Dermis microvascular lymphatic vessel endothelial cell (primary cell): ENCODE data around the gene CHRM4. TPM values are rescaled to one million over a fixed set of nuclear protein-coding genes. Genes with fewer than 3 reads are reported as not detected.

Source experiments
- DNase-seq, 2 donors: peaks; one replicate each; pipeline versions ENCODE4 v3.0.0 to v3.0.0-alpha.2; 2010; ENCODE audit warnings: low read depth in 2 of 2
- total RNA-seq: library from RNA; depleted of rRNA; stranded (reverse); fragments of >200 nt; gene quantifications from 2 replicates; pipeline ENCODE4 v1.2.1, GENCODE V29; 2014

The CHRM4 gene
- total RNA-seq, 1 donor from 2014 or later, result under 0.01 TPM

DNA sequence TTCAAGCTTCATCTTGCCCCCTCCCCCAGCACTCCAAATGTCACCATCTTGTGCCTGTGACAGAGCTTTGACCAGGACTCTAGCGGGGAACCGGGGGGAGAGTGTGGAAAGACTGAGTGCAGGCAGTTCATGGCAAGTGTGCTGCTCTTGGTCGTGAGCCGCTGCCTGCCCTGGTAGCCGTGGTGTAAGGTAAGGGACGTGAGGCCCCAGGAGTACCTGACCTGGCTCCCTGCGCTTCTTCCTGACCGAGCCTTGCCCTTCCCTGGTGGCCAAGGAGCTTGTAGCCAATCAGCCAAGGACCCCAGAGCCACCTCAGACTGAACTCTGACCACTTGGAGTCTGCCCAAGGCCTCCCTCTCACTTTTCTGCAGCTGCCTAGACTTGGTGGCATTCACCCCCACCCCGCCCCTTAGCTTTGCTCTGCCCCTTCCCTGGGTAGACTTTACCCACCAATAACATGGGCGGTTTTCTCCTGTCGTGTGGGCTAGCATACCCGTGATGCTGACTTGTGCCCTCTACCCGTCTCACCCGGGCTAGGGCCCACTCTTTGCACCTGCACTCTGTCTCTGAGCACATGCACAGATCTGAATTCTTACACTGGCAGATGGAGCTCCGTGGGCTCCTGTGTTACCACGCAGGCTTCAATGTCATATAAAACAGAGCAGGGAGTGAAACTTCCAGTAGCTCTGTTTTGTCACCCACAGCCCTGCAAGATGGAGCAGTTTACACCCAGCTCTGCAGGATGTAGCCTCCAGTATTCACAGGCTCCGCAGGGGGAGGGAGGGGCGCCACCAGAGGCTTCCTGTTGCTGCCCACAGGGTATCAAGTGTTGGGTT is 42.8 kb downstream of the CHRM4 start:
- DNase-seq, result no peak

DNA sequence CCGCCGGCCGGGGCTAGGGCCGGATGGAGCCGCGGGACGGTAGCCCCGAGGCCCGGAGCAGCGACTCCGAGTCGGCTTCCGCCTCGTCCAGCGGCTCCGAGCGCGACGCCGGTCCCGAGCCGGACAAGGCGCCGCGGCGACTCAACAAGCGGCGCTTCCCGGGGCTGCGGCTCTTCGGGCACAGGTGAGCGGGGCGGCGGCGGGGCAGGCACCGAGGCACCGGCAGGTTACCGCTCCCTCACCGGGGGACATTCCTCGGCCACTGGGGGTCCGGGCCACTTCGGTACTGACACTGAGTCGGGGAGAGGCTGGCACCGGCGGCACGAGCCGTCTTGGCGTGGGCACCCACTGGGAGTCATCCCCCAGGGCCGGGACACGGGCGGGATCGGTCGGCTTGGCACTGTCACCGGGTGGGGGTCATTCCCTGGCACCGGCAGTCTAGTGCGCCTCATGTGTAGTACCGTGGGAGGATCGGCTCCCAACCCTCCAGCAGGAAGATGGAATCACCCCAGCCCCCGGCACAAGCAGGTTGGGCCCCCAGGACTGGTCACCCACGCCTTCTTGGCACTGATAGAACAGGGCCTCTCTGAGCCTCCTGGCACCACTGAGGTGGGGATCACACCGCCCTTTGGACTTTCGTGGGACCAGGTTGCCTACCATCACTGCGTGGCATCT is 43.8 kb downstream of the CHRM4 start:
- no peak for DNase-seq

DNA sequence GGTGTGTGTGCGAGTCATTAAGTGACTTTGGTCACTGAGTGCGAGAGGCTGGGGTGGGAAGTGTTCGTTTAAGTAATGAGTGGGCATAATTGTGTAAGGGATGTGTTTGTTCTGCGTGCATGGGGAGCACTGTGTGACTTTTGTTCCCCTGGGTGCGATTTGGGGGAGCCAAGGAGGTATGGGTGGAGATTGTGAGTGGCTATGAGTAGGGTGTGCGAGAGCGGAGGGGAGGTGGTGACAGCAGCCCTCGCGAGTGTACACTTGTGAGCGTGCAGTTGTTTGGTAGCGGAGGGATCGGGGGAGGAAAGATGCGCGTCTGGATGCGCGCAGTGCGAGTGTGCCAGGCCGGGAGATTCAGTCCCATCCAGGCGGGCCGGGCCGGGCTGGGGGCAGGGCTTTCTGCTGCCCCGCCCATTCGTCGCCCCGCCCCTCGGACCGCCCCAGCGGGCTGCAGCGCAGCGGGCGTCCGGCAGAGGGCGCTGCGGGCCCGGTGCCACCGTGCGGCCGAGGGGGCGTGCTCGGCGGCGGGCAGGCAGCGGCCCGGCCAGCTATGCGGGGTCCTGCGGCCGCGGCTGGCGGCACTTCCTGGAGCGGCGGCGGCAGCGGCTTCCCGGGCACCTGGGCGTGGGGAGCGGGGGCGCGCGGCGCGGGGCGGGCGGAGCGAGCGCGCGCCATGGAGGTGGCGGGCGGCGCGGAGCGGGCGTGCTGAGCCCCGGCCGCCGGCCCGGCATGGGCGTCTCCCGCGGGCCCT is 44.5 kb downstream of the CHRM4 start, which contains the start of gene DGKZ:
Gene DGKZ (plus strand): TSS at position 578 of the 751 bp plus-strand sequence. CDS start 197 bp downstream, outside the sequence.
- DNase-seq, result peak in 1 of 2 donors; percentile 86

DNA sequence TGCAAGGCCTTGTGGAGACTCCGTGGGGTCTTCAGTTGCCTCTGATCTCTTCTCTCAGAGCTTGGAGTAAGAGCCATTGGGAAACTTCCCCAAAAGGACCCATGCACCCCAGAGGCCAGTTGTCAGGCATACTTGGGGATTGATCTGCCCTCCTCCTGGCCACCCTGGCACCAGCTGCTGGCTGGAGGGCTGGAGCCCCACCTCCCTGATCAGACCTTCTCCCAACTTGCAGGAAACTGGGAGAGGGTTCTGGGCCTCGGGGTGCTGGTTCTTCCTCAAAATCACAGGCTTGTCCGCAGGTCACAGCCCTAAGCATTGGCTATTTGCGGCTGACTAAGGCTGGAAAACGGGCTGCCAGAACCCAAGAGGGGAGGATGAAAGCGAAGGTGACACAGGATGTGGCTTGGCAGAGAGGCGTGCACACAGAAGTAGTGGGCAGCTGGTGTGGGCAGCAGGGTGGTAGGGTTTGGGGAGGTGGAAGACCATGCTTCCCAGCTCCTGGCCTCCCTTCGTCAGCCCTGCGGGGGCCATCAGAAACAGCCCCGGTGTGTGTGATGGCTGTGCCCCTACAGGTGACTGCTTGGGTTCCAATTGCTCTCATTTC is 45.6 kb downstream of the CHRM4 start:
- DNase-seq, result no peak

DNA sequence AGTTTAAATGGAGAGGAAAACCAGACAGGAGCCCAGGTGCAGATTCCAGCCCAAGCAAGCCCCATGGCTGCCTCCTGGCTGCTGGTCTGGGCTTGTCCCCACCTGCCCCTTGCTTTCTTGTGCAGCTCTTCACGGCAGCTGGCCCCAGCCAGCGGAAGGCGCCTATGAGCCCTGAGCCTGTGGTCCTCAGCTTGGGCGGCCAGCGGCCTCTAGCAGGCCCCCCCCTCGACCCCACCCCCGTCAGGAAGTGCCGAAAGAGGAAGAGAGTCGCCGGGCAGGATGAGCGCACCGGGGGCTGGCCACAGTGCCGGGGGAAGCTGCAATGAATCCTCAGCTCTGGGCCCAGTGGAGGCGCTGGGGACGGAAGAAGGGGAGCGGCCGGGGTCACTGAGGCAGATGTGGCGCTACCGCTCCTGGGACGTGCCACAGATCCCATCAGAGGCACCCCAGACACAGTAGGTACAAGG is 46.4 kb downstream of the CHRM4 start:
- DNase-seq, result peak in 1 of 2 donors; percentile 64

DNA sequence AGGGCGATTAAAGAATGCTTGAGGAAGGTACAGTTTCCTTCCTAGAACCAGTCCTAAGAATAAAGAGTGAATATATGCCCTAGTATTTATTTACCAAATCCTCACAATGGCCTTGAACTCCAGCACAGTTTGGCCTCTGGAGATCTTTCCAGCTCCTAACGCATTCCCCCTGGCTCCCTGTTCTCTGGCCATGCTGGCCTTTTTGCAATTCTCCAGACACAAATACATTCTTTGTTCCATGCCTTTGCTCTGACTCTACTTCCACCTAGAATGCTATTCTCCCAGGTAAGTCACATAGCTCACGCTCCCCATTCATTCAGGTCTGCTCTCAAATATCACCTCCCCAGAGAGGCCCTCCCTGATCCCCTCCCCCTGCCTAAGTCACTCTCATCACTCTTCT is 48.1 kb downstream of the CHRM4 start:
- DNase-seq, result no peak

DNA sequence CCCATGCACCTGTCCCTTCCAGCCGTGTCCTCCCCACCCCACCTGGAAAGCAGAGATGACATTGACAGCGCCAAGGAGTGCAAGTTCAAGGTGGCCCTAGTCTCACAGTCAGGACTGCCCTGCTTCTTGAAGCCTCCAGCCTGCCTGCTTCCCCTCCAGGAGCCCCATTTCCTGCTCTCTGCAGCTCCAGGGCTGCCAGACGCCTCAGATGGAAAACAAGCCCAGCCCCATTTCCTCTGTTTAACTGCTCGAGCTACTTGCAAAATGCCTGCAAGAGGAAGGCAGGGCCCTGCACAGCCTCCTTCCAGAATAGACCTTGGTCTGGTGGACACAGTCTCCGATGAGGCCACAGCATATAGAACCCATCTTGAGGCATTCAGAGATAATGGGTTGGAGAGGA is 49.3 kb downstream of the CHRM4 start:
- DNase-seq, result peak in 1 of 2 donors; percentile 74

DNA sequence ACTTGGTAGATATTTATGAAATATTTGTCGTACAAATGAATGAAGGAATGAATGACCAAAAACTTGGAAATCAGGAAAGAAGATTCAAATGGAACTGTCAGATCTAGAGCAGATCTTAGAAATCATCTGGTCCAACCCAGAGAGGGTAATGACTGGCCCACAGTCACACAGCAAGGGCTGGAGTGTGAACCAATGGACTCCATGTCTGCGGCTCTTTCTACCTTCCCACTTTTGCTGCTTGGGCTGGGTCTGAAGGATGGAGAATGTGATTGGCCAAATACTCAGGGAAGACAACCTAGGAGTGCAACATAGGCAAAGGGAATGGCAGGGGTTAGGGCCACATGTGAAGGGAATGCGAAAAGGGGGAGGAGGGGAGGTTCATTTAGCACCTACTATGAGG is 50.1 kb downstream of the CHRM4 start:
- DNase-seq, result no peak

DNA sequence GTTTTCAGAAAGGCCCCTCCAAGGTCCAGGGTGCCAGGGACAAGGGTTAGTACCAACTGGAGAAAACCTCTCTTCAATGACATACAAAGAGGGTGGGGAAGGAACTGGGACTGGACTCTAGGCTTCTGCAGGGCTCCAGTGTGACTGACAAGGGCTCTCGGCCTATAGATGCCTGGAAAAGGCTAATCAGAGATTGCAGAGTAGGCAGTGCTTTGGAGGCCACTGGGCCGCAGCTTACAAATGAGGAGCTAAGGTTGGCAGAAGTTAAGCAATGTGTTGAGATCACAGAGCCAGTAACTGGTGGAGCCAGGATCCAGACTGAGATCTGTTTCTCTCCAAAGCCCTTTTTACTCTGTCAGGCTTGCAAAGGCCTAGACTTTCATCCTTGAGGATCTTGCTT is 51.8 kb downstream of the CHRM4 start:
- DNase-seq, result no peak

DNA sequence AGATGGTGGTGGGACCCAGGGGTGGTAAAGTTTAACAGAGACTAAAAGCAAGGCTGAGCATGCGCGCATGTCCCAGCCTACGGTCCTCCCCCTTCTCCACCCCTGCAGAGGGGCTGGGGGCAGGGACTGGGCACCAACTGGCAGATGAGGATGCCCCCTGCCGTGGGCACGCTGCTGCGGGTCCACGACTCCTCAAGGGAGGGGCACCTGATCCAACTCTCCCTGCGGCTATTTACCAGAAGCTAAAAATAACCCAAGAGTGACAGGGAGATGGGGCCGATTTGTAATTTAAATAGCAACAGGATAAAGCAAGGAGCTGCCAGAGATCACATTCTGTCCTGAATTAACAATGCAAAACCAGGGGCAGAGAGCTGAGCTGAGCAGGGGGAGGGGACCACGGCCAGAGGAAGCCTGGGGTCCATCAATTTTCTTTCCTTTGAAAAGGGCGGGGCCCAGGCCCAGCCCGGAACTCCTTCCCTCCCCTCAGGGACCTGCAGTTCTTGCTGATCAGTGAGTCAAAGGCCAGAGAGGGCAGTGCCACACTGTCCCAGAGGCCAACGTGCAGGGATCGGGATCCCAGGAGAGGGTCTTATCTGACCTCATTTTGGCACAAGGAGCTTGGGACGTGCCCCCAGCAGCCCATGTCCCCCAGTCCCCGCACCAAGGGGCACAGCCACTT is 52.4 kb downstream of the CHRM4 start:
- no peak for DNase-seq

DNA sequence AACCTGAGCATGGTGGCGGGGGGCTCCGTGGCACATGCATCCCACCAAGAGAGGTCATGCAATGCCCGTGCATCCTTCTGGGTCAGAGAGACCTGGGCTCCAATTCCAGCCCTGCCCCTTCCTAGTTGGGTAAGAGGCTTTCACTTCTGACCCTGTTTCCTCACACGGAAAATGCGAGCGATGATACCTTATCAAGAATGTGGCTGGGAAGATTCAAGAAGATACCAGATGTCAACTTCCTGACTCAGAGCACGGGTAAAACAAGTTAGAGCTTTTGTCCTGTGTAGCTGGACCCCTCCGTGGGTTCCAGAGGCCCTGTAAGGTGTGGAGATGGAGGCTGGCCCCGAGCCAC is 53.0 kb downstream of the CHRM4 start:
- no peak for DNase-seq

DNA sequence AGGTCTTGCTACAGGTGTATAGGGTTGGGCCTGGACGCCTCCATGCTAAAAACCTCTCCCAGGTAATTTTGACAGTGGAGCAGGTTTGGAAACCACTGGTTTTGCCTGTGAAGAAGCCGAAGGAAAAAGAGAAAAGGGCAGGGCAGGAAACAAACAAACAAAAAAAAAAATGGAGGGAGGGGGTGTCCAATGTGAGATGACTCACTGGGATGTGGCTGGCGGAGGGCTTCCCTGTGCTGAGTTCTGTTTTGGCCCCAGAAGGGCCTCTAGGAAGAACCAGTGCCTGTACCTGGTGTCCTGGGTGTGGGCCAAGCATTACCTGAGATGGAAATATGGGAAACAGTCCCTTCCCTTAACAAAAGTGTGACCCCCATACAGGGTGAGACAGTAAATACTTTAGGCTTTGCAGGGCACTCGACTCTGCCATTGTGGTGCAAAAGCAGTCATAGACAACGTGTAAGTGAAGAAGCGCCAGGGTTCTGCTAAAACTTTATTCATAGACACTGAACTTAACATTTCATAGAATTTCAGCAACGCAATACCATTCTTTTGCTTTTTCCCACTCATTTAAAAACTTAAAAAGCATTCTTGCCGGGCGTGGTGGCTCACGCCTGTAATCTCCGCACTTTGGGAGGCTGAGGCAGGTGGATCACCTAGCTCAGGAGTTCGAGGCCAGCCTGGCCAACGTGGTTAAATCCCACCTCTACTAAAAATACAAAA is 53.8 kb downstream of the CHRM4 start:
- DNase-seq, result no peak

DNA sequence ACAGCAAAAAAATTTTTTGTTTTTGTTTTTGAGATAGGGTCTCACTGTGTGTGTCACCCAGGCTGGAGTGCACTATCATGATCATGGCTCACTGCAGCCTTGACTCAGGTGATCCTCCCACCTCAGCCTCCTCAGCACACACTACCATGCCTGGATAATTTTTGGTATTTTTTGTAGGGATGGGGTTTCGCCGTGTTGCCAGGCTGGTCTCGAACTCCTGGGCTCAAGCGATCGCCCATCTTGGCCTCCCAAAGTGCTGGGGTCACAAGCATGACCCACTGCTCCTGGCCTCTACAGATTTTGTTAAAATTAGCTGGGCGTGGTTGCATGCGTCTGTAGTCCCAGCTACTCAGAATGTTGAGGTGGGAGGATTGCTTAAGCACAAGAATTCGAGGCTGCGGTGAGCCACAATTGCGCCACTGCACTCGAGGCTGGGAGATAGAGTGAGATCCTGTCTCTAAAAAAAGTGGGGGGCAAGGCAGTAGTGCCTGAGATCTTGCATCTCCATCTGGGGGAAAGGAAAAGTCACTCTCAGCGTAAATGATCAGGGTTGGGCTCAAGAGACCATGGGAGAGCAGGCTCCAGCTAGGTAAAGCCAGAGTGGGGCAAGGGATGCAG is 54.9 kb downstream of the CHRM4 start:
- no peak for DNase-seq

DNA sequence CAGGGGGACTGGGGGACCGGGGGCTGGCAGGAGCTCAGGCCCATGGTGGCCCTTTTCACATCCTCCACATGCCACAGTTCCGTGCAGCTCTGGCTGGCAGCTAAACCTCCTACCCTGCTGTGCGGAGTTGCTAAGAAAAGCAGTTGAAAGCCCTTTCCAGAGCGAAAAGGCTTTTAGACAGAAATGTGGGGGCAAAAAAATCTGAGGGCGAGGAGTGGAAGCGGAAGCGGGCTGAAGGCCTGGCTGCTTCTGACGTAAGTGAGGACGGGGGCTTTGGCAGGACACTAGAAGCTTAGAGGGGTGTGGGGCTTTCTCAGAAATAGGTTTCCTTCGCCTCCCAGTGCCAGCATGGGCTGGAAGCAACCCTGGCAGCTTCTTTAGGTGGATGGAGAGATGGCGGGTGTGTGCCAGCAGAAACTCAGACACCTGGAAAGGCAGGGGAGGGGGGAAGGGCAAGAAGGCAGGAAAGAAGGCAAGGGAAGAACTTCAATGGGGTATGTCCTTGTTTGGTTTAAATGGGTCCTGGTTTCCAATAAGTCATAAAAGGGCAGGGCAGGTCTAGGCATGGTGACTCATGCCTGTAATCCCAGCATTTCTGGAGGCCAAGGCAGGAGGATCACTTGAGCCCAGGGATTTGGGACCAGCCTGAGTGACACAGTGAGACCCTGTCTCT is 55.5 kb downstream of the CHRM4 start:
- no peak for DNase-seq

DNA sequence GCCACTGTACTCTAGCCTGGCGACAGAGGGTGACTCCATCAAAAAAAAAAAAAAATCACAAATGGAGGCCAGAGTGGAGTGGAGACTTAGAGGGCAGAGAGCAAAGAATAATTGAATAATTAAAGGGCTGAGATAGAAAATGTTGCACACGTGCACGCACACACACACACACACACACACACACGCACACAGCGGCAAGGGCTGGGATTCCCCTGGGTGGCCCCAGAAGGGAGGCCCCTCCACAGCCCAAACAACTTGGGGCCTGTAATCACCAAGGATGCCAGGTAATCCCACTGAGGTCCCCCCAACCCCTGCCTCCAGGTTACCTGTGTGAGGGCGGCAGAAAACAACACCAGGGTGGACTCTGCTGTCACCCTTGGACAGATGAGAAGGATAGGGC is 56.3 kb downstream of the CHRM4 start:
- DNase-seq, result no peak

DNA sequence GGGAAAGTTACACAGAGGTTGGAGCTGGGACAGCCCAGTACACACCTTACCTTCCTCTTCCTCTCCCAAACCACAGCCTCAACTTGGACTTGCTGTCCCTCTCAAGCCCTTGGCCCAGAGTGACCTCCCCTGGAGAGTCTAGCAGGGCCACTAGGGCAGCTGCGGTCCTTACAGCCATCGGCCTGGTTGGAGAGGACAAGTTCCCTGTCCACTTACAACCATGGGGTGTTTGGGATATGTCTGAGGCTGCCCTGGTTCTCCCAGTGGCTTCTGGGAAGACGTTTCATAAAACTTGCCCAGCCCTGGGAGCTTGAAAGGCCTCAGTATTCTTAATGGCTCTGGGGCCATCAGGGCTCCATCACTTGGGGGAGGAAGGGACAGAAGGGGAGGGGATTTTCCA is 57.4 kb downstream of the CHRM4 start:
- DNase-seq, result no peak
